Measurements from ENCODE around the gene ZBTB32.

GRCh38 chr19:35722897-35723296 lies 18.5 kb downstream of the ZBTB32 start:
- TF ChIP-seq POLR2A (IDR thresholded peaks at IDR 0.05) (no peak), CTCF (IDR thresholded peaks at IDR 0.05) (no peak)
